PC-3 (cell line): Measurements from ENCODE around the gene CHL1. TPM values are rescaled to one million over a fixed set of nuclear protein-coding genes. Genes with fewer than 3 reads are reported as not detected.
A peak's percentile ranks its signal among the peaks of the same experiment; 100 is the strongest.

Experiments used
- ATAC-seq: fragments of 200-7000 bp; cut with Tn5 transposase; 2 replicates; pipeline ENCODE4 v1.9.1; 2020; ENCODE audit warnings: mild to moderate bottlenecking, moderate library complexity
- BruUV-seq: library from RNA; stranded (reverse); fragments of 400-500 nt; replicated peaks from 2 replicates; lab custom pipeline; 2021; lab: Mats Ljungman, UMichigan
- CTCF ChIA-PET: fragments of 300-600 bp; sonication (Branson Sonifier 250); formaldehyde crosslinking; loops from one replicate; lab custom pipeline; 2022; ENCODE audit warnings: antibody characterized with exemption; lab: Charles Lee
- POLR2A ChIA-PET: fragments of 300-600 bp; sonication (Branson Sonifier 250); formaldehyde crosslinking; loops from one replicate; lab custom pipeline; 2022; ENCODE audit warnings: antibody characterized with exemption; ENCODE audit not compliant: unreplicated experiment; lab: Charles Lee
- DNase-seq: peaks from one replicate; pipeline ENCODE4 v3.0.0-alpha.2; 2015
- H2AFZ ChIP-seq: fragments of 300-600 bp; sonication (generic); 2 replicates; pipeline ENCODE4 v1.6.0; 2016; ENCODE audit warnings: antibody characterized with exemption, low read length
- H3F3A ChIP-seq: fragments of 300-600 bp; sonication (generic); one replicate; pipeline ENCODE4 v1.6.0; 2017; ENCODE audit warnings: antibody characterized with exemption, low read length, control low read depth, mild to moderate bottlenecking; ENCODE audit not compliant: unreplicated experiment
- H3K27ac ChIP-seq: fragments of 300-600 bp; sonication (generic); 2 replicates; pipeline ENCODE4 v1.5.1; 2016; ENCODE audit warnings: mild to moderate bottlenecking, low read length
- H3K27me3 ChIP-seq: fragments of 300-600 bp; sonication (generic); 2 replicates; pipeline ENCODE4 v1.6.1; 2016; ENCODE audit warnings: low read length, mixed read lengths
- H3K36me3 ChIP-seq: fragments of 300-600 bp; sonication (generic); 2 replicates; pipeline ENCODE4 v1.6.1; 2016; ENCODE audit warnings: low read depth, mixed run types, low read length, mixed read lengths
- H3K4me1 ChIP-seq: fragments of 300-600 bp; sonication (generic); 2 replicates; pipeline ENCODE4 v1.5.1; 2016; ENCODE audit warnings: low read length; ENCODE audit not compliant: insufficient read depth
- H3K4me2 ChIP-seq: fragments of 300-600 bp; sonication (generic); 2 replicates; pipeline ENCODE4 v1.6.0; 2016; ENCODE audit warnings: low read length
- H3K4me3 ChIP-seq: fragments of 300-600 bp; sonication (generic); 2 replicates; pipeline ENCODE4 v1.5.1; 2016; ENCODE audit warnings: mild to moderate bottlenecking, low read length, mixed read lengths
- H3K79me2 ChIP-seq: fragments of 300-600 bp; sonication (generic); 2 replicates; pipeline ENCODE4 v1.6.1; 2017; ENCODE audit warnings: low read length, mixed read lengths
- H3K9ac ChIP-seq: fragments of 300-600 bp; sonication (generic); 2 replicates; pipeline ENCODE4 v1.6.0; 2016; ENCODE audit warnings: mild to moderate bottlenecking, low read length
- H3K9me2 ChIP-seq: fragments of 300-600 bp; sonication (generic); replicated peaks from 2 replicates; pipeline ENCODE4 v1.6.1; 2016; ENCODE audit warnings: mixed run types, low read length, mixed read lengths
- H3K9me3 ChIP-seq: fragments of 300-600 bp; sonication (generic); 2 replicates; pipeline ENCODE4 v1.6.1; 2016; ENCODE audit warnings: low read length, mixed read lengths
- H4K20me1 ChIP-seq: fragments of 300-600 bp; sonication (generic); 2 replicates; pipeline ENCODE4 v1.6.1; 2016; ENCODE audit warnings: low read length, mixed read lengths
- EZH2 ChIP-seq: fragments of 300-600 bp; sonication (generic); IDR thresholded peaks from one replicate; pipeline ENCODE4 v1.6.1; 2017; ENCODE audit warnings: antibody characterized with exemption, mild to moderate bottlenecking, low read length; ENCODE audit not compliant: unreplicated experiment
- EZH2phosphoT487 ChIP-seq: fragments of 300-600 bp; sonication (generic); IDR thresholded peaks from 2 replicates; pipeline ENCODE4 v1.6.1; 2018; ENCODE audit warnings: mild to moderate bottlenecking, antibody characterized with exemption, low read length, borderline replicate concordance
- intact Hi-C: fragments of 100-400 bp; cut with micrococcal nuclease; formaldehyde crosslinking; loops from 2 replicates; pipeline ENCODE4 v1.9.0; 2023
- total RNA-seq: library from RNA; depleted of rRNA; stranded (reverse); fragments of >200 nt; gene quantifications from 2 replicates; pipeline ENCODE4 v1.2.3, GENCODE V29; 2014
- TF ChIP-seq, protein P1 (sequence below): fragments of 300-600 bp; sonication (generic); conservative IDR thresholded peaks from 2 replicates; pipeline ENCODE4 v1.5.1; 2017; ENCODE audit warnings: antibody characterized with exemption, low read depth, mild to moderate bottlenecking, low read length

The CHL1 gene
- total RNA-seq, 1 experiment from 2014 or later: not detected

DNA sequence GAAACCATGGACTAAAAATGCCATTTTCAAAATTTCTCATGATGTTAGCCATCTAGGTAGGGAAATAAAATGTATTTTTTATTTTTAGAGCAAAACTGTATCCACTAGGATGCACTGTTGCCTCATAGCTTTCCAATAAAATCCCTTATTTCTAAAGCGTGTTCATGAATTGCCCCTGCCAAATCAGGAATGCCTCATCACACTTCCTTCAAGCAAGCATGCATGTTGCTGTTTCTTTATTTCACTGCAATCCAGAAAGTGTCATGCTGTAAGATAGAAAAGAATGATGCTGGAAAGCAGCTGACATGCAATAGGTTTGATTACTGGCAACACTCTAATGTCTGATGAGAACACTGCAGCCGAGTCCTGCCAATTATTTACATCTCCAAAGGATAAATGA, 239.5 kb downstream of the CHL1 start:
- H3K4me1 ChIP-seq: peaks cover 14% of the 10 kb centered on the region
- H3K4me2 ChIP-seq: no peak overlapping the region
- H2AFZ ChIP-seq: no peak overlapping the region
- intact Hi-C loops: no loop called here
- CTCF ChIA-PET: no interaction called here
- DNase-seq (peak; percentile 24), ATAC-seq (no peak)
- H3K27me3 ChIP-seq: no peaks in the 10 kb centered on the region
- no peak overlapping the region for H3K27ac ChIP-seq
- TF ChIP-seq EZH2phosphoT487 (no peak), EZH2 (no peak)
- TF ChIP-seq, protein P1, sequence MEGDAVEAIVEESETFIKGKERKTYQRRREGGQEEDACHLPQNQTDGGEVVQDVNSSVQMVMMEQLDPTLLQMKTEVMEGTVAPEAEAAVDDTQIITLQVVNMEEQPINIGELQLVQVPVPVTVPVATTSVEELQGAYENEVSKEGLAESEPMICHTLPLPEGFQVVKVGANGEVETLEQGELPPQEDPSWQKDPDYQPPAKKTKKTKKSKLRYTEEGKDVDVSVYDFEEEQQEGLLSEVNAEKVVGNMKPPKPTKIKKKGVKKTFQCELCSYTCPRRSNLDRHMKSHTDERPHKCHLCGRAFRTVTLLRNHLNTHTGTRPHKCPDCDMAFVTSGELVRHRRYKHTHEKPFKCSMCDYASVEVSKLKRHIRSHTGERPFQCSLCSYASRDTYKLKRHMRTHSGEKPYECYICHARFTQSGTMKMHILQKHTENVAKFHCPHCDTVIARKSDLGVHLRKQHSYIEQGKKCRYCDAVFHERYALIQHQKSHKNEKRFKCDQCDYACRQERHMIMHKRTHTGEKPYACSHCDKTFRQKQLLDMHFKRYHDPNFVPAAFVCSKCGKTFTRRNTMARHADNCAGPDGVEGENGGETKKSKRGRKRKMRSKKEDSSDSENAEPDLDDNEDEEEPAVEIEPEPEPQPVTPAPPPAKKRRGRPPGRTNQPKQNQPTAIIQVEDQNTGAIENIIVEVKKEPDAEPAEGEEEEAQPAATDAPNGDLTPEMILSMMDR: no peak; the same call in 1 of the 2 replicates
- POLR2A ChIA-PET: no interaction called here
- no peaks in the 10 kb centered on the region for H3K9me2 ChIP-seq
- H4K20me1 ChIP-seq: no peaks in the 10 kb centered on the region
- no peaks in the 10 kb centered on the region for H3K9me3 ChIP-seq
- H3K36me3 ChIP-seq: no peaks in the 10 kb centered on the region
- no peaks in the 10 kb centered on the region for H3K79me2 ChIP-seq
- no peak overlapping the region for H3K9ac ChIP-seq
- H3K4me3 ChIP-seq: no peak overlapping the region
- BruUV-seq: no TSS peak
- H3F3A ChIP-seq: no peaks in the 10 kb centered on the region

DNA sequence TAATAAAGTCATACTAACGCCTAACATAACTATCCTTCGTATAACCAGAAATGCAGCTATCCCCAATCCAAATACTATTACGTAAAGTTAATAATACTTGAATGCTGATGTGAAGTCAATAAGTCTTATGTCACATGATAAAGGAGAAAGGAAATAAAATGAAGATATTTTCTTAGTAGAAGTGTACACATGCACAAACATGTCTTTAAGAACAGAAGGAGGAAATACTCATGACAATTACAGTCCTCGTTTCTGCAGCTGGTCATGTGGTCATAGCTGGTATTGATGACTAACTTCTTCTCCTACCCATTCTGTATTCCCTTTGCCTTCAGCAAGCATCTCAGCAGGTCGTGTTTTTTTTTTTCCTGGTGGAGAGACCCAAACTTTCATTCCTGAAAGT, 244.3 kb downstream of the CHL1 start:
- no peak for DNase-seq
- intact Hi-C loops: no loop called here
- Histone ChIP-seq H3K4me1 (peaks cover 1% of the 10 kb centered on the region; the same call in 1 of the 2 replicates), H3K9me2 (no peaks in the 10 kb centered on the region), H3K4me3 (no peak overlapping the region), H3K4me2 (no peak overlapping the region), H3K9me3 (no peaks in the 10 kb centered on the region), H3F3A (no peaks in the 10 kb centered on the region), H4K20me1 (no peaks in the 10 kb centered on the region), H2AFZ (no peak overlapping the region), H3K9ac (no peak overlapping the region), H3K36me3 (no peaks in the 10 kb centered on the region), H3K27ac (no peak overlapping the region), H3K27me3 (no peaks in the 10 kb centered on the region), H3K79me2 (no peaks in the 10 kb centered on the region)
- TF ChIP-seq, protein P1: no peak
- TF ChIP-seq EZH2phosphoT487 (no peak), EZH2 (no peak)
- no TSS peak for BruUV-seq
- ChIA-PET CTCF (no interaction called here), POLR2A (no interaction called here)
- no peak for ATAC-seq

GRCh38 chr3:445960-446359, 249.4 kb downstream of the CHL1 start:
- Histone ChIP-seq H3K9me3 (peaks cover 11% of the 10 kb centered on the region; the same call in 1 of the 2 replicates), H3K4me1 (no peaks in the 10 kb centered on the region), H3F3A (no peaks in the 10 kb centered on the region), H3K4me2 (no peak overlapping the region), H3K27me3 (no peaks in the 10 kb centered on the region), H3K4me3 (no peak overlapping the region), H3K9me2 (no peaks in the 10 kb centered on the region), H3K9ac (no peak overlapping the region), H4K20me1 (no peaks in the 10 kb centered on the region), H3K27ac (no peak overlapping the region), H3K36me3 (no peaks in the 10 kb centered on the region), H3K79me2 (no peaks in the 10 kb centered on the region), H2AFZ (no peak overlapping the region)
- POLR2A ChIA-PET: no interaction called here
- TF ChIP-seq, protein P1: no peak
- TF ChIP-seq EZH2phosphoT487 (no peak), EZH2 (no peak)
- CTCF ChIA-PET: no interaction called here
- intact Hi-C loops: no loop called here
- BruUV-seq: no TSS peak
- ATAC-seq: no peak
- peak; percentile 57 for DNase-seq
